ENCODE results near the gene TMEM245. TPM values are rescaled to one million over a fixed set of nuclear protein-coding genes. Genes with fewer than 3 reads are reported as not detected.

The TMEM245 gene
- total RNA-seq, 1 donor from 2014 or later: 95.1 TPM

GRCh38 chr9:109016132-109016531 is 103.6 kb downstream of the TMEM245 start:
- ATAC-seq: no peak
- no peak for DNase-seq (ENCODE audit: missing footprints)
- intact Hi-C loops (cut with DNase I): no loop called here

GRCh38 chr9:109014608-109015280 is 105.0 kb downstream of the TMEM245 start:
- no peak for DNase-seq (ENCODE audit: missing footprints)

GRCh38 chr9:109013679-109014607 is 105.8 kb downstream of the TMEM245 start:
- DNase-seq (ENCODE audit: missing footprints): no peak
- no peak for ATAC-seq
- intact Hi-C loops (cut with DNase I): loop anchor here (2.0 to 5.0 kb wide), 3 partner anchors 17 to 103 kb away; partner anchors contain the start of gene TMEM245

More at GRCh38 chr9:109014608-109015280, 105.0 kb downstream of the TMEM245 start:
- ATAC-seq: no peak
- intact Hi-C loops (cut with DNase I): loop anchor here (5.0 kb wide), 2 partner anchors 52 to 103 kb away; partner anchors contain the start of gene TMEM245

GRCh38 chr9:109012876-109013678 is 106.7 kb downstream of the TMEM245 start, which contains the start of gene CTNNAL1:
Gene CTNNAL1 (minus strand): TSS chr9:109013499. CDS start chr9:109013442, 57 bp downstream.
- peak; percentile 98 for ATAC-seq
- DNase-seq (ENCODE audit: missing footprints): peak; percentile 95
- intact Hi-C loops (cut with DNase I): loop anchor here (2.0 to 5.0 kb wide), 3 partner anchors 16 to 104 kb away; partner anchors contain the start of gene TMEM245

- intact Hi-C loops (cut with DNase I): loop anchor here (2.0 to 5.0 kb wide), 3 partner anchors 15 to 105 kb away; partner anchors contain the start of gene TMEM245
- peak; percentile 68 for DNase-seq (ENCODE audit: missing footprints)
- ATAC-seq: peak; percentile 33
These were observed 107.5 kb downstream of the TMEM245 start for GRCh38 chr9:109012009-109012875.

GRCh38 chr9:109011231-109011671 is 108.5 kb downstream of the TMEM245 start:
- no peak for DNase-seq (ENCODE audit: missing footprints)
- intact Hi-C loops (cut with DNase I): loop anchor here (5.0 kb wide), 2 partner anchors 49 to 106 kb away; partner anchors contain the start of gene TMEM245
- ATAC-seq: no peak

- intact Hi-C loops (cut with DNase I): loop anchor here (5.0 kb wide), 2 partner anchors 48 to 107 kb away; partner anchors contain the start of gene TMEM245
- DNase-seq (ENCODE audit: missing footprints): no peak
- ATAC-seq: no peak
These were observed 109.0 kb downstream of the TMEM245 start for GRCh38 chr9:109010746-109011145.

- DNase-seq (ENCODE audit: missing footprints) (no peak), ATAC-seq (no peak)
- intact Hi-C loops (cut with DNase I): no loop called here
These were observed 114.1 kb downstream of the TMEM245 start for GRCh38 chr9:109005678-109006077.

GRCh38 chr9:109003116-109003515 is 116.6 kb downstream of the TMEM245 start:
- no peak for ATAC-seq
- intact Hi-C loops (cut with DNase I): no loop called here

GRCh38 chr9:109002141-109002540 is 117.6 kb downstream of the TMEM245 start:
- DNase-seq (ENCODE audit: missing footprints) (no peak), ATAC-seq (no peak)
- intact Hi-C loops (cut with DNase I): no loop called here

More at GRCh38 chr9:109003116-109003515, 116.6 kb downstream of the TMEM245 start:
- no peak for DNase-seq (ENCODE audit: missing footprints)

GRCh38 chr9:109001275-109001676 is 118.5 kb downstream of the TMEM245 start:
- intact Hi-C loops (cut with DNase I): no loop called here
- DNase-seq (ENCODE audit: missing footprints): no peak
- ATAC-seq: no peak

- DNase-seq (ENCODE audit: missing footprints): no peak
- ATAC-seq: no peak
- intact Hi-C loops (cut with DNase I): loop anchor here (2.0 kb wide), 1 partner anchor 16 kb away; the partner anchor contains the start of gene CTNNAL1
These were observed 122.6 kb downstream of the TMEM245 start for GRCh38 chr9:108997112-108997511.

- ATAC-seq (no peak), DNase-seq (ENCODE audit: missing footprints) (no peak)
- intact Hi-C loops (cut with DNase I): loop anchor here (2.0 kb wide), 1 partner anchor 16 kb away; the partner anchor contains the start of gene CTNNAL1
These were observed 123.1 kb downstream of the TMEM245 start for GRCh38 chr9:108996643-108997042.

GRCh38 chr9:108994695-108995094 is 125.1 kb downstream of the TMEM245 start:
- intact Hi-C loops (cut with DNase I): no loop called here

GRCh38 chr9:108991479-108991878 is 128.3 kb downstream of the TMEM245 start:
- peak; percentile 45 for ATAC-seq
- no peak for DNase-seq (ENCODE audit: missing footprints)
- intact Hi-C loops (cut with DNase I): no loop called here

More at GRCh38 chr9:108994695-108995094, 125.1 kb downstream of the TMEM245 start:
- peak; percentile 87 for ATAC-seq
- no peak for DNase-seq (ENCODE audit: missing footprints)

GRCh38 chr9:108983885-108984284 is 135.9 kb downstream of the TMEM245 start:
- ATAC-seq (no peak), DNase-seq (ENCODE audit: missing footprints) (no peak)
- intact Hi-C loops (cut with DNase I): no loop called here

- no peak for DNase-seq (ENCODE audit: missing footprints)
- intact Hi-C loops (cut with DNase I): no loop called here
- ATAC-seq: peak; percentile 64
These were observed 138.9 kb downstream of the TMEM245 start for GRCh38 chr9:108980893-108981292.
